RPMI8226 (cell line): ENCODE data around the gene FRMD5.
"Not testable (repeated sequence)": the region's sequence is repeated elsewhere in the genome, so short reads cannot be mapped to it uniquely, and the experiment has no call there.

ENCODE experiments used
- DNase-seq: peaks from one replicate; pipeline ENCODE4 v3.0.0-alpha.2; 2015

FRMD5 gene

DNA sequence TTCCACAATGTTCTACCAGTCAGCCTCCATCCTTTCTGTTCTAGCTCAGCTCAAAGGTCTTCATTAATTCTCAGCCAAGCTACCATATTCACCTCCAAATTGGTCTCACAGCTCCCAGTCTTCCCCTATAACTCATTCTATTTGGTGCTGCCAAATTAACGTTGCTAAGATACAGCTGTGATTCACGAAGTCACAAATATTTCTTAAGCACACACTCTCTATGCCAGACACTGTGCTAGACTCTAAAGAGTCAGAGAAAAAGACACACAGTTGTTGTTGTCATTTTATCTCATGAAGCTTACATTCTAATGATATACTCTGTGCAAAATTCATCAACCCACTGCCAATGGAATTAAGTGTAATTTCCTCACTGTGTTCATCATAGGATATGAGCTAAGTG, 102.8 kb downstream of the FRMD5 start:
- no peak for DNase-seq

DNA sequence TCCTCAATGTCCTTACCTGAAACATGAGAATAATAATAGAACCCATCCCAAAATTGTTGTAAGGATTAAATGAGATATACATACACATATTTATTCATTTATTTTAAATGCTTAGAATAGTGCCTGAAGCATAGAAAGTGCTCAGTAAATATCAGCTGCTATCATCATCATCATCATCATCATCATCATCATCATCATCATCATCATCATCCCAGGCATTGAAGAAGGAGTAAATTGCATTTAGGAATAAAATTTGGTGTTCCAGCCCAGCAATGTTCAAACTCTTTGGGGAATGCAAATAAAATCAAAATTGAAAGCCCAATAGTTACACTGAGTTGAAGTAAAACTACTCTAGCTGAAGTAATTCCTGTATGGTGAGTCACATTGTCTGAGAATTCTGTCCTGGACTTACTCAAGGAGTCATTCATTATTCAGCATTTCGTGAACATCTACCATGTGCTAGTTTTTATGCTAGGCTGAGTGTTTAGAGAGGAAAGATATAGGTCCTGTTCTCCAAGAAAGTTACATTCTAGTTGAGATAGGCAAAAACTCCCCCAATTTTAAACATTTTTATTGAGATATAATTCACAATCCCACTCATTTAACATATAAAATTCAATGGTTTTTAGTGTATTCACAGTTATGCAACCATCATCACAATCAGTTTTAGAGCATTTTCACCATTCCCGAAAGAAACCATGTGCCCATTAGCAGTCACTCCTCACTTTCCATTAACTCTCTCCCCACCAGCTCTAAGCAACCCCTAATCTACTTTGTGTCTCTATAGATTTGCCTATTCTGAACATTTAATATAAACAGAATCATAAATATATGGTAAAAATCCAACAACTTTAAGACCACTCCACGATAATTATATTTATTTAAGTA, 107.2 kb downstream of the FRMD5 start:
- no peak for DNase-seq

GRCh38 chr15:44084770-44085169, 110.3 kb downstream of the FRMD5 start:
- DNase-seq, result no peak

DNA sequence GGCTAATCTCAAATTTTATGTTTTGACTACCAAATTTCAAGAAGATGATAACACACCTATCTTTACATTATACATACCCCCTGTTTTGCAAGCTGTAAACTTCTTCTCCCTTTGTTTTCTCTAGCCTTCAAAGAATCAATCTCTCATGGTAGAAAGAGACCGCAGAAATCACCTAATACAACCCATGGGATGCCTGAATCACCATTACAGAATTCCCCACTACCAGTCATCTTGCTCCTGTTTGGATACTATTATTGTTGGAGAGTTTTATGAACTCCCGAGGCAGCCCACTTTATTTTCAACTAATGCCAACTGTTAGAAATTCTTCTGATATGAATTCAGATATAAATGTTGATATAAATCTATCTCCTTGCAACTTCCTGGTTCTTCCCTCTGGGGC, 110.9 kb downstream of the FRMD5 start:
- no peak for DNase-seq

DNA sequence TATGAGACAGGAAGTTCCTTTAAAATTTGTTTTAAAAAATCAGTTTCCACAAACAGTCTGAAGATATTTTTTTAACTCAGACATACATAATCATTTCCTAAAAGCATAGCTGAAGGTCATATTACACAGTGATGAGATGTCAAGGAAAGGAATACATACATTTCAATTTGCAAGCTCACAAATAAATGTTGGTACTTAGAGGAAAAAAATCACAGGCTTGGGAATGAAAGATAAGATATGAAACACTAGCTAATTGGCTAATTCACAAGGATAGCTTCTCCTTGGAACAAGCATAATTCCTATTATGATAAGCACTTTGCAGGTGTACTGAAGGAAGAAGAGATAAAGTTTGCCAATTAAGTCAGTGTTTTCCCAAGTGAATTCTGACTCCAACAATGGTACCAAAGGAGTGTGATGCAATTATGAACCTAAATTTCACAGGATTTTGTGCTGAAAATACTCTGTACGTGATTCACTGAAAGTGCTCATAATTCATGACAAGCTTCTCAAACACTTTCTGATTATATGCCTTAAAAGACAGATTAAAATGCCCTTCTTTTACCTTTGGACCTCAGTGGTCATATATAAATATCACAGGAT, 112.4 kb downstream of the FRMD5 start:
- no peak for DNase-seq

- DNase-seq, result no peak
Observed at GRCh38 chr15:44081026-44082013, 113.8 kb downstream of the FRMD5 start.

DNA sequence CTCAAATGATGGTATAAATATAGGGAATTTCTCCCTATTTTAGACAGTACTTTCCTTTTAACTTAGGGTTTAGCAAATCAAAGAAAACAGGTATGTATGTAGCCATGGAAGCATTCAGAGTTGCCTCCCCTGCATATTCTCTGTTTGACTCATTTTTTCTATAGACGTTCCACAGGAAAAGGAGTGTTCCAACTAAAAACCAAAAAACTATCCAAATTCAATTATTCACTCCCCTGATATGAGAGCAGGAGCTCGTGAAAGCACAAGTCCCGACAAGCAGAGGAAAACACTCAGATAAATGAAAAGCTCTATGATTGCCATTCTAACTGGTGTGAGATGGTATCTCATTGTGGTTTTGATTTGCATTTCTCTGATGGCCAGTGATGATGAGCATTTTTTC, 119.5 kb downstream of the FRMD5 start:
- no peak for DNase-seq

- no peak for DNase-seq
Observed at GRCh38 chr15:44069489-44069888, 125.6 kb downstream of the FRMD5 start.

DNA sequence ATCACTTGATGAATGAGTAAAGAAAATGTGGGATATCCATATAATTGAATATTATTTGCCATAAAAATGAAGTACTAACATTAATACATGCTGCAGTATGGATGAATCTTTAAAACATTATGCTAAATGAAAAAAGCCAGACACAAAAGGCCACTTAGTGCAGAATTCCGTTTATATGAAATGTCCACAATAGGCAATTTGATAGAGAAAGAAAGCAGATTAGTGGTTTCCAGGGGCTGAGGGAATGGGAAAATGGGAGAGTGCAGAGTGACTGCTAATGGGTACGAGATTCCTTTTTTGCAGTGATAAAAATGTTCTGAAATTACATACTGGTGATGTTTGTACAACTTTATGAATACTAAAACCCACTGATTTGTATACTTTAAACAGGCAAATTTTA, 126.7 kb downstream of the FRMD5 start:
- DNase-seq, result no peak

DNA sequence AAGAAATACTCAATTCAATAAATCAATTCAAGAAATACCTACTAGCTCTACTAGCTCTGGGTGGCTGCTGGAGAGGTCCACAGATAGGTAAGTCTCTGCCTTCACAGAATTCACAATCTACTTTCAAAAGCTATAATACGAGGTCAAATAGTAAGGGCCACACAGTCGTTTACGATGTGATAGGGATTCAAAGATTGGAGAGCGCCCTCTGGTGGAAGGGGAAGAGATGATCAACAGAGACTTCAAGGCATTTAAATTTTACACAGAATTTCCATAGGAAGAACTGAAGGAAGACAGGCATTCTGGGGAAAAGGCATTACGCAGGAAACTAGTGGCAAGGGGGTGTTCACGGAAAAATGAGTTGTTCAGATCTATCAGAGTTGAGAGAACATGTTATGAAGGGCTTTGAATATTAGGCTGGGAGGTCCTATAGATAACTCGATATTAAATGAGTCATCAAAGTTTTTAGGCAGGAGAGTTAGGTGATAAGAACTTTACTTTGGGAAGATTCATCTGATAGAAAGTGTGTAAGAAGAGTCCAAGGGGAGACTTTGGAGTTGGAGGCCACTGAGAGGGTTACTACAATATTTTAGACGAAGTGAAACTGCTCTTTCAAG, 128.8 kb downstream of the FRMD5 start:
- peak; percentile 70 for DNase-seq

DNA sequence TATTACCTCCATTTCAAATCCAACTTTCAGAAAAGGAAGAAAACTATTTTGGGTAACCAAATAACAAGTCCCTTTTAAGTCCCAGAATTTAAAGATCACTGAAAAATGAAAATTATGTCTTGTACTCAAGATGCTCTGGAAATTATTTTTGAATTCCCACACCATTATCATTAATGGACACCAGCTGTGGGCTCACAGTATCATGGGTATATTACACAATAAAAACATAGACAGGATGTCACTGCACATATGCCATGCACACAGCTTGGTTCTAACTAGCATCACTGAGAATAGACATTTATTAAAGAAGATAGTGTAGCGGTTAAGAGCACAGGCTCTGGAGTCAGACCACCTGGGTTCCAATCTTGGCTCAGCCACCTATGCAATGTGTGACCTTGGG, 130.4 kb downstream of the FRMD5 start:
- DNase-seq, result no peak

DNA sequence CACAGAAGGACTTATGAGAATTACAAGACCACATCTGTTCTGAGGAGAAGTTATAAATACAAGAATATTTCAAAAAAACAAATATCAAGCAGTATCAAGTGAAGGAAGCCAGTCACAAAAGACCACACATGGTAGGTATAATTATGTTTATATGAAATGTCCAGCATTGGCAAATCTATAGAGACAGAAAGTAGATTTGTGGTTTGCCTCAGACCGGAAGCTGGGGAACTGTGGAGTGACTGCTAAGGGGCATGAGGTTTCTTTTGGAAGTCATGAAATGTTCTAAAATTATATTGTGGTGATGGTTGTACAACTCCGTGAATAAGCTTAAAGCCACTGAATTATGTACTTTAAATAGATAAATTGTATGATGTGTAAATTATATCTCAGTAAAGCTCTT, 136.9 kb downstream of the FRMD5 start:
- no peak for DNase-seq

- DNase-seq, result no peak
Observed at GRCh38 chr15:44045661-44046060, 149.4 kb downstream of the FRMD5 start.

- DNase-seq, result no peak
Observed at GRCh38 chr15:44045217-44045616, 149.9 kb downstream of the FRMD5 start.

- DNase-seq, result peak; percentile 3
Observed at GRCh38 chr15:44038755-44039191, 156.3 kb downstream of the FRMD5 start.

- DNase-seq, result no peak
Observed at GRCh38 chr15:44035781-44036699, 159.0 kb downstream of the FRMD5 start.

GRCh38 chr15:44034933-44035624, 160.0 kb downstream of the FRMD5 start:
- no peak for DNase-seq

DNA sequence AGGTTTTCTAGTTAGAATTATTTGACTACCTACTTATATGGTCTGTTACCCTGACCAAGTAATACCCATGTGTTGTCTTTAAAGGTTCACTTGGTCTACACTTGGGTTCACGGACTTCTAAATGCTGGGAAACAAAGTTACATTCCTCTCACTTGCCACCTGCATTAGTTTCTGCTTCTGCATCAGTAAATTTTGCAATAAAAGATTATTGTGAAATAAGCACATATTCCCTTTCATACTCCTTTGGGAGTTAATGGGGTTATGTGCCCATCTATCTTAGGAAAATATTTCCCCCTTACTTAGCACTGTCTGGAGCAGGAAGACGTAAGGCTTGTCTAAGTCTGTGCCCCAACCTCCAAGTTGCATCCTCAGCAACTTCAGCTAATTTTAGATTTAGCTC, 160.7 kb downstream of the FRMD5 start:
- DNase-seq, result no peak

DNA sequence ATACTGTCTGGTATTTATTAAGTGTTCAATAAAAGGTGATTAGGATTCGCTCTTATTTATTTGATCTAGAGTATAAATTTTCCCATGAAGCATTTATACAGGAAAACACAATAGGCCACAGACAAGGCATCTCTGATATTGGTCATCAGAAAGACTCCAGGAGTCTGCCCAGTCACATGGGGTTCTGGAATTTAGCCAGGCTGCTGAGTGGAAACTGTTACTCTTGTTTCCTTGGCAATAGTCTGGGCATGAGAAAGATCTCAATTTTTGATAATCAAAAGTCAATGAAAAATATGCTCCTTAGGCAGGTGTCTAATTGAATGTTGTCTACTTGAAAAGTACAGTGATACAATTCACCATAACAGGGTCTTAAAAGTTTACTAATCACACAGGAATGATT, 161.2 kb downstream of the FRMD5 start:
- DNase-seq, result peak; percentile 13

DNA sequence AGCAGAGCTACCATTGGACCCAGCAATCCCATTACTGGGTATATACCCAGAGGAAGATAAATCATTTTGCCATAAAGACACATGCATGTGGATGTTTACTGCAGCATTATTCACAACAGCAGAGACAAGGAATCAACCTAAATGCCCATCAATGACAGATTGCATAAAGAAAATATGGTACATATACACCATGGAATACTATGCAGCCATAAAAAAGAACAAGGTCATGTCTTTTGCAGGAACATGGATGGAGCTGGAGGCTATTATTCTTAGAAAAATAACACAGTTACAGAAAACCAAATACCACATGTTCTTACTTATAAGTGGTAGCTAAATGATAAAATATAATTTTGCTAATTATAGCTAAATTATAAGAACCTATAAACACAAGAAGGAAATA, 162.3 kb downstream of the FRMD5 start:
- not testable (repeated sequence) for DNase-seq
